Muscle layer of duodenum (tissue), 2 donors: Measurements from ENCODE around the gene IL13.
A peak's percentile ranks its signal among the peaks of the same experiment; 100 is the strongest.

Experiments
- H3K27ac ChIP-seq: one replicate; pipeline ENCODE4 v1.7.0; 2013; ENCODE audit warnings: mild to moderate bottlenecking, low read length
- H3K27me3 ChIP-seq: one replicate; pipeline ENCODE4 v1.7.0; 2013; ENCODE audit warnings: low read depth, mild to moderate bottlenecking, control low read depth, low read length
- H3K36me3 ChIP-seq, 2 donors: one replicate each; pipeline ENCODE4 v1.7.0; 2013; ENCODE audit warnings: low read length in 2 of 2, control low read depth in 1 of 2, mild to moderate bottlenecking in 1 of 2; ENCODE audit not compliant: insufficient read depth in 2 of 2, control insufficient read depth in 1 of 2
- H3K4me1 ChIP-seq, 2 donors: one replicate each; pipeline ENCODE4 v1.7.0; 2013; ENCODE audit warnings: low read length in 2 of 2, mild to moderate bottlenecking in 2 of 2, control low read depth in 1 of 2, moderate library complexity in 1 of 2; ENCODE audit not compliant: insufficient read depth in 2 of 2, control insufficient read depth in 1 of 2
- H3K4me3 ChIP-seq, 2 donors: one replicate each; pipeline ENCODE4 v1.7.0; 2013; ENCODE audit warnings: low read length in 2 of 2, low read depth in 1 of 2, mild to moderate bottlenecking in 1 of 2
- H3K9me3 ChIP-seq, 2 donors: one replicate each; pipeline ENCODE4 v1.7.0; 2013; ENCODE audit warnings: low read length in 2 of 2, control low read depth in 1 of 2, mild to moderate bottlenecking in 1 of 2; ENCODE audit not compliant: control insufficient read depth in 1 of 2
- donor health status: healthy.

Gene IL13

GRCh38 chr5:132639706-132640130 is 18.3 kb upstream of the IL13 start:
- no peak overlapping the region for H3K4me3 ChIP-seq
- no peaks in the 10 kb centered on the region for H3K27me3 ChIP-seq
- no peaks in the 10 kb centered on the region for H3K9me3 ChIP-seq
- no peaks in the 10 kb centered on the region for H3K4me1 ChIP-seq
- H3K27ac ChIP-seq, result no peak overlapping the region
- peaks cover 53 to 66% of the 10 kb centered on the region in 2 donors for H3K36me3 ChIP-seq

GRCh38 chr5:132640613-132641012 is 17.4 kb upstream of the IL13 start:
- Histone ChIP-seq H3K9me3 (no peaks in the 10 kb centered on the region), H3K4me3 (no peak overlapping the region), H3K36me3 (peaks cover 53 to 66% of the 10 kb centered on the region in 2 donors), H3K4me1 (no peaks in the 10 kb centered on the region), H3K27me3 (no peaks in the 10 kb centered on the region), H3K27ac (no peak overlapping the region)

- H3K36me3 ChIP-seq, result peaks cover 53 to 66% of the 10 kb centered on the region in 2 donors
- no peaks in the 10 kb centered on the region for H3K27me3 ChIP-seq
- no peak overlapping the region for H3K4me3 ChIP-seq
- H3K27ac ChIP-seq, result no peak overlapping the region
- H3K9me3 ChIP-seq, result no peaks in the 10 kb centered on the region
- H3K4me1 ChIP-seq, result no peaks in the 10 kb centered on the region
These were observed 16.7 kb upstream of the IL13 start for GRCh38 chr5:132641241-132641723.

GRCh38 chr5:132641841-132642240 is 16.1 kb upstream of the IL13 start:
- H3K27ac ChIP-seq, result no peak overlapping the region
- H3K36me3 ChIP-seq, result peaks cover 53 to 63% of the 10 kb centered on the region in 2 donors
- no peaks in the 10 kb centered on the region for H3K9me3 ChIP-seq
- no peaks in the 10 kb centered on the region for H3K27me3 ChIP-seq
- H3K4me3 ChIP-seq, result no peak overlapping the region
- H3K4me1 ChIP-seq, result no peaks in the 10 kb centered on the region

GRCh38 chr5:132644177-132644576 is 13.8 kb upstream of the IL13 start:
- Histone ChIP-seq H3K4me1 (no peaks in the 10 kb centered on the region), H3K27me3 (no peaks in the 10 kb centered on the region), H3K27ac (no peak overlapping the region), H3K4me3 (no peak overlapping the region), H3K9me3 (peaks cover 0 to 13% of the 10 kb centered on the region in 2 donors), H3K36me3 (peaks cover 37 to 42% of the 10 kb centered on the region in 2 donors)

- H3K4me1 ChIP-seq, result no peaks in the 10 kb centered on the region
- H3K9me3 ChIP-seq, result peaks cover 0 to 13% of the 10 kb centered on the region in 2 donors
- no peak overlapping the region for H3K4me3 ChIP-seq
- H3K27ac ChIP-seq, result no peak overlapping the region
- no peaks in the 10 kb centered on the region for H3K27me3 ChIP-seq
- H3K36me3 ChIP-seq, result peaks cover 13 to 17% of the 10 kb centered on the region in 2 donors
These were observed 11.2 kb upstream of the IL13 start for GRCh38 chr5:132646583-132647266.

- Histone ChIP-seq H3K4me1 (no peaks in the 10 kb centered on the region), H3K36me3 (peaks cover 7 to 10% of the 10 kb centered on the region in 2 donors), H3K9me3 (peaks cover 0 to 13% of the 10 kb centered on the region in 2 donors), H3K27me3 (no peaks in the 10 kb centered on the region), H3K27ac (no peak overlapping the region), H3K4me3 (no peak overlapping the region)
These were observed 10.5 kb upstream of the IL13 start for GRCh38 chr5:132647473-132647872.

GRCh38 chr5:132648355-132648754 is 9.6 kb upstream of the IL13 start:
- peaks cover under 1% of the 10 kb centered on the region for H3K27me3 ChIP-seq
- no peaks in the 10 kb centered on the region for H3K4me1 ChIP-seq
- no peak overlapping the region for H3K27ac ChIP-seq
- peaks cover under 1 to 1% of the 10 kb centered on the region in 2 donors for H3K36me3 ChIP-seq
- H3K4me3 ChIP-seq, result no peak overlapping the region
- H3K9me3 ChIP-seq, result peaks cover 0 to 13% of the 10 kb centered on the region in 2 donors

- Histone ChIP-seq H3K27ac (no peak overlapping the region), H3K4me1 (peaks cover 0 to 10% of the 10 kb centered on the region in 2 donors), H3K36me3 (no peaks in the 10 kb centered on the region), H3K4me3 (no peak overlapping the region), H3K9me3 (peaks cover 0 to 13% of the 10 kb centered on the region in 2 donors), H3K27me3 (peaks cover 21% of the 10 kb centered on the region)
These were observed 6.0 kb upstream of the IL13 start for GRCh38 chr5:132651838-132652469.

GRCh38 chr5:132653716-132654115 is 4.3 kb upstream of the IL13 start:
- no peak overlapping the region for H3K27ac ChIP-seq
- peaks cover 0 to 2% of the 10 kb centered on the region in 2 donors for H3K9me3 ChIP-seq
- H3K27me3 ChIP-seq, result peaks cover 22% of the 10 kb centered on the region

GRCh38 chr5:132655821-132656773 is 1.9 kb upstream of the IL13 start:
- H3K27ac ChIP-seq, result no peak overlapping the region
- H3K9me3 ChIP-seq, result no peaks in the 10 kb centered on the region
- H3K4me1 ChIP-seq, result peaks cover 0 to 10% of the 10 kb centered on the region in 2 donors
- H3K4me3 ChIP-seq, result peak overlapping the region; percentile 21 to 63
- no peaks in the 10 kb centered on the region for H3K36me3 ChIP-seq
- peaks cover 22% of the 10 kb centered on the region for H3K27me3 ChIP-seq

More at GRCh38 chr5:132653716-132654115, 4.3 kb upstream of the IL13 start:
- peaks cover 0 to 10% of the 10 kb centered on the region in 2 donors for H3K4me1 ChIP-seq
- no peak overlapping the region for H3K4me3 ChIP-seq
- no peaks in the 10 kb centered on the region for H3K36me3 ChIP-seq
